ENCODE data around the gene AK5.
A peak's percentile ranks its signal among the peaks of the same experiment; 100 is the strongest.

Gene AK5

GRCh38 chr1:77287535-77287934 is 5.7 kb downstream of the AK5 start:
- DNase-seq, result no peak

- peak; percentile 16 to 32 for DNase-seq
Observed at GRCh38 chr1:77288275-77288674, 6.5 kb downstream of the AK5 start.

GRCh38 chr1:77290576-77290975 is 8.8 kb downstream of the AK5 start:
- no peak for DNase-seq

GRCh38 chr1:77292551-77292950 is 10.7 kb downstream of the AK5 start:
- no peak for DNase-seq

GRCh38 chr1:77300566-77300965 is 18.7 kb downstream of the AK5 start:
- no peak for DNase-seq

GRCh38 chr1:77303387-77303786 is 21.6 kb downstream of the AK5 start:
- no peak for DNase-seq

GRCh38 chr1:77308889-77309621 is 27.2 kb downstream of the AK5 start:
- no peak for DNase-seq

GRCh38 chr1:77310924-77311323 is 29.1 kb downstream of the AK5 start:
- no peak for DNase-seq

- DNase-seq, result peak; percentile 45 to 58
Observed at GRCh38 chr1:77312364-77312763, 30.5 kb downstream of the AK5 start.

GRCh38 chr1:77313491-77313890 is 31.7 kb downstream of the AK5 start:
- peak; percentile 5 to 28 for DNase-seq

GRCh38 chr1:77316006-77316405 is 34.2 kb downstream of the AK5 start:
- DNase-seq, result no peak

- DNase-seq, result no peak
Observed at GRCh38 chr1:77316966-77317365, 35.1 kb downstream of the AK5 start.

GRCh38 chr1:77319036-77319705 is 37.4 kb downstream of the AK5 start:
- DNase-seq, result no peak

GRCh38 chr1:77322061-77322900 is 40.5 kb downstream of the AK5 start:
- DNase-seq, result no peak

GRCh38 chr1:77333501-77333900 is 51.7 kb downstream of the AK5 start:
- DNase-seq, result no peak

- DNase-seq, result no peak
Observed at GRCh38 chr1:77336729-77337128, 54.9 kb downstream of the AK5 start.

- no peak for DNase-seq
Observed at GRCh38 chr1:77339326-77339725, 57.5 kb downstream of the AK5 start.

GRCh38 chr1:77341195-77341594 is 59.4 kb downstream of the AK5 start:
- DNase-seq, result no peak

- DNase-seq, result no peak
Observed at GRCh38 chr1:77342745-77343144, 60.9 kb downstream of the AK5 start.

GRCh38 chr1:77347646-77348045 is 65.8 kb downstream of the AK5 start:
- no peak for DNase-seq

- peak; percentile 19 to 35 for DNase-seq
Observed at GRCh38 chr1:77348549-77348948, 66.7 kb downstream of the AK5 start.

GRCh38 chr1:77349275-77349674 is 67.5 kb downstream of the AK5 start:
- no peak for DNase-seq

GRCh38 chr1:77350012-77350770 is 68.4 kb downstream of the AK5 start:
- peak; percentile 11 to 25 for DNase-seq
